GM13976 (cell line): ENCODE measurements around the gene NOL4L.

Experiments
- DNase-seq: peaks from one replicate; pipeline ENCODE4 v3.0.0; 2012; ENCODE audit warnings: low spot score
- in situ Hi-C: fragments of 300-500 bp; cut with MboI; formaldehyde crosslinking; loops from one replicate; pipeline ENCODE4 v1.12.0; 2022; ENCODE audit warnings: low sequenced_read_pairs, mixed read lengths, inconsistent platforms; ENCODE audit not compliant: unreplicated experiment
- TF ChIP-seq, protein P1 (sequence below): IDR thresholded peaks from 2 replicates; pipeline ENCODE4 v1.5.1; 2012; ENCODE audit warnings: borderline replicate concordance, mild to moderate bottlenecking; ENCODE audit not compliant: insufficient read depth; ENCODE audit errors: extremely low read depth, missing control alignments, control extremely low read depth

NOL4L gene

GRCh38 chr20:32400476-32400875 lies 184.7 kb downstream of the NOL4L start:
- in situ Hi-C loops: no loop called here
- TF ChIP-seq, protein P1, sequence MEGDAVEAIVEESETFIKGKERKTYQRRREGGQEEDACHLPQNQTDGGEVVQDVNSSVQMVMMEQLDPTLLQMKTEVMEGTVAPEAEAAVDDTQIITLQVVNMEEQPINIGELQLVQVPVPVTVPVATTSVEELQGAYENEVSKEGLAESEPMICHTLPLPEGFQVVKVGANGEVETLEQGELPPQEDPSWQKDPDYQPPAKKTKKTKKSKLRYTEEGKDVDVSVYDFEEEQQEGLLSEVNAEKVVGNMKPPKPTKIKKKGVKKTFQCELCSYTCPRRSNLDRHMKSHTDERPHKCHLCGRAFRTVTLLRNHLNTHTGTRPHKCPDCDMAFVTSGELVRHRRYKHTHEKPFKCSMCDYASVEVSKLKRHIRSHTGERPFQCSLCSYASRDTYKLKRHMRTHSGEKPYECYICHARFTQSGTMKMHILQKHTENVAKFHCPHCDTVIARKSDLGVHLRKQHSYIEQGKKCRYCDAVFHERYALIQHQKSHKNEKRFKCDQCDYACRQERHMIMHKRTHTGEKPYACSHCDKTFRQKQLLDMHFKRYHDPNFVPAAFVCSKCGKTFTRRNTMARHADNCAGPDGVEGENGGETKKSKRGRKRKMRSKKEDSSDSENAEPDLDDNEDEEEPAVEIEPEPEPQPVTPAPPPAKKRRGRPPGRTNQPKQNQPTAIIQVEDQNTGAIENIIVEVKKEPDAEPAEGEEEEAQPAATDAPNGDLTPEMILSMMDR: no peak
- no peak for DNase-seq

GRCh38 chr20:32397567-32398084 lies 187.5 kb downstream of the NOL4L start:
- no peak for DNase-seq
- TF ChIP-seq, protein P1: no peak
- in situ Hi-C loops: no loop called here

DNA sequence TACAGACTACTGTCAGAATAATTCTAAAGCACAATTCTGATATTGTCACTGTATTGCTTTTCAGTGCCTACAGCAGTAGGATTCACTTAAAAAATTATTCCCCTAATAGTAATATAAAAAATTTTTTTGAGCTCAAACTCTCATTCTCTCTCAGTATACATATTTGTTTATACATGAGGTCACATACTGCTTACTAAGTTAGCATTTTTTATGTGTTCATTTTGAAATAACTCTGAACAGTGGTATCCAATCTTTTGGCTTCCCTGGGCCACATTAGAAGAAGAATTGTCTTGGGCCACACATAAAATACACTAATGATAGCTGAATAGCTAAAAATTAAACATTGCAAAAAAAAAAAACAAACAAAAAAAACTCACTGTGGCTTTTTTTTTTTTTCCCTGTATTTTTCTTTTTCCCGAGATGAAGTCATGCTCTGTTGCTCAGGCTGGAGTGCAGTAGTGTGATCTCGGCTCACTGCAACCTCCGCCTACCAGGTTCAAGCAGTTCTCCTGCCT lies 188.4 kb downstream of the NOL4L start:
- DNase-seq: no peak
- in situ Hi-C loops: no loop called here
- TF ChIP-seq, protein P1: no peak

DNA sequence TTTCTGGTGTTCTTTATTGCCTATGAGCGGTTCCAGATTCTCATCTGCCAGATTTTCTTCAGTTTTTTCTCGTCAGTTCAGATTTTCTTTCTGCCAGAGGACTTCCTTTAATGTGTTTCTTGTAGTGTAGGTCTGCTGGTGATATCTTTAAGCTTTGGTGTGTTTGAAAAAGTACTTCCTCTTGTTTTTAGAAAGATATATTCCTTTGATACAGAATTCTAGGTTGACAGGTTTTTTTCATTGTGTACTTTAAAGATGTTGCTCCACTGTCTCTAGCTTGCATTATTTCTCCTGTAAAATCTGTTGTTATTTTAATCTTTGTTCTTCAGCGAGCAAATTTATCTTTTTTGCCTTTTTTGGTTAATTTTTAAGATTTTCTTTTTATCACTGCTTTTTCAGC lies 190.1 kb downstream of the NOL4L start:
- in situ Hi-C loops: no loop called here
- no peak for DNase-seq
- TF ChIP-seq, protein P1: no peak
